ENCODE data around the gene CCSER1.

Gene CCSER1

GRCh38 chr4:91527056-91527455 is 1399.9 kb downstream of the CCSER1 start:
- no peak for DNase-seq (ENCODE audit: low read depth, low spot score)
- no peak for TF ChIP-seq CTCF (IDR thresholded peaks at IDR 0.05; ENCODE audit: low read depth, low read length)
- in situ Hi-C loops (cut with HindIII; ENCODE audit: low sequenced_read_pairs) = no loop called here
- no peak overlapping the region for H3K4me3 ChIP-seq (ENCODE audit: low read depth, low read length)

- in situ Hi-C loops (cut with HindIII; ENCODE audit: low sequenced_read_pairs) = no loop called here
- no peak for TF ChIP-seq CTCF (IDR thresholded peaks at IDR 0.05; ENCODE audit: low read depth, low read length)
- H3K4me3 ChIP-seq (ENCODE audit: low read depth, low read length) = no peak overlapping the region
- no peak for DNase-seq (ENCODE audit: low read depth, low spot score)
Observed at GRCh38 chr4:91567594-91567993, 1440.4 kb downstream of the CCSER1 start.

DNA sequence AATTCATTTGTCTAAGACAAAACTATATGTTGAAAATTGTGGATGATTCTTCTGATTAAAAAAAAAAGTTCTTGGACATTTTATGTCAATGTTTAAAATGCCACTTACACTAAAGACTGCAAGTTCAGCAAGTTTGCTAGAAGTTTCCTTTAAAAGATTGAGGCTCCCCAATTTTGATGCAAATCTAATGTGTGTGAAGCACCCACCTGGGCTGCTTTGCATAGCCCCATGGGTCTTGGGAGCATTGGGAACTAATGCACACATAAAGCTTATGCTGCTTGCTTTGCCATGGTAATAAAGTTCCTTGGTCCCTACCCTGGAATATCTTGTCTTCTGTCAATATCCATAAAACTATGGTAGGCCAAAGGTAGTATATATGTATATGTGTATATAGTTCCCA is 1450.7 kb downstream of the CCSER1 start:
- no peak for DNase-seq (ENCODE audit: low read depth, low spot score)
- no peak for TF ChIP-seq CTCF (IDR thresholded peaks at IDR 0.05; ENCODE audit: low read depth, low read length)

DNA sequence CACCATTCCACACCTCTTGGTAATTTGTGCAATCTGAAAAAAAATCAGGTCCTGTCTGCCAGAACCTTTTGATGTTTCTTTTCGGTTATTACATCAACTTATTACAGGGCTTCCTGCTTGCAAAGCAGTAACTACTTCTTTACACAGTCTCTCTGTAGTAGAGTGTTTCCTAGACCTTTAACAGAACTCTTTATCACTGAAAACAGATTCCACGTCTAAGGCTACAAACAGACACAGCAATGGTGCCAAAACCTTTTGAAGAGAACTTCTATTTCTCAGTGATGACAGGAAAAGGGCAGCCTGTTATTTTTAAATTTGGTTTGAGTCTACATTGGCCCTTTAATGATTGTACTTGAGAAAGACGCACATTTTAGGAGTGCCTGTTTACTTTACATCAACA is 1463.1 kb downstream of the CCSER1 start:
- DNase-seq (ENCODE audit: low read depth, low spot score) = no peak
- no peak for TF ChIP-seq CTCF (IDR thresholded peaks at IDR 0.05; ENCODE audit: low read depth, low read length)
- in situ Hi-C loops (cut with HindIII; ENCODE audit: low sequenced_read_pairs) = no loop called here
- H3K4me3 ChIP-seq (ENCODE audit: low read depth, low read length) = no peak overlapping the region

More for the DNA sequence above, 1450.7 kb downstream of the CCSER1 start:
- in situ Hi-C loops (cut with HindIII; ENCODE audit: low sequenced_read_pairs) = no loop called here
- no peak overlapping the region for H3K4me3 ChIP-seq (ENCODE audit: low read depth, low read length)

DNA sequence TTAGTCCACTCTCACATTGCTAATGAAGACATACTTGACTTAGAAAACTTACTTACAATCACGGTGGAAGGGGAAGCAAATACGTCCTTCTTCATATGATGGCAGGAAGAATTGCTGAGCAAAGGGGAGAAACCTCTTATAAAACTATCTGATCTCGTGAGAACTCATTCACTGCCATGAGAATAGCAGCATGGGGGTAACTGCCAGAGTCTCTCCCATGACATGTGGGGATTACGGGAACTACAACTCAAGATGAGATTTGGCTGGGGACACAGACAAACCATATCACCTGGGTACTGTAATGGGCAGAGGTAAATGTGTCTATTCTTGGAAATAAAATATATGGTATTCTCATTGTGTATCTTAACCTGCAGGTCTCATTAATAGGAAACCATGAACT is 1464.9 kb downstream of the CCSER1 start:
- DNase-seq (ENCODE audit: low read depth, low spot score) = no peak
- no peak overlapping the region for H3K4me3 ChIP-seq (ENCODE audit: low read depth, low read length)
- no peak for TF ChIP-seq CTCF (IDR thresholded peaks at IDR 0.05; ENCODE audit: low read depth, low read length)
- in situ Hi-C loops (cut with HindIII; ENCODE audit: low sequenced_read_pairs) = no loop called here

- in situ Hi-C loops (cut with HindIII; ENCODE audit: low sequenced_read_pairs) = no loop called here
- no peak for TF ChIP-seq CTCF (IDR thresholded peaks at IDR 0.05; ENCODE audit: low read depth, low read length)
- no peak overlapping the region for H3K4me3 ChIP-seq (ENCODE audit: low read depth, low read length)
- no peak for DNase-seq (ENCODE audit: low read depth, low spot score)
Observed at GRCh38 chr4:91596718-91597117, 1469.5 kb downstream of the CCSER1 start.

DNA sequence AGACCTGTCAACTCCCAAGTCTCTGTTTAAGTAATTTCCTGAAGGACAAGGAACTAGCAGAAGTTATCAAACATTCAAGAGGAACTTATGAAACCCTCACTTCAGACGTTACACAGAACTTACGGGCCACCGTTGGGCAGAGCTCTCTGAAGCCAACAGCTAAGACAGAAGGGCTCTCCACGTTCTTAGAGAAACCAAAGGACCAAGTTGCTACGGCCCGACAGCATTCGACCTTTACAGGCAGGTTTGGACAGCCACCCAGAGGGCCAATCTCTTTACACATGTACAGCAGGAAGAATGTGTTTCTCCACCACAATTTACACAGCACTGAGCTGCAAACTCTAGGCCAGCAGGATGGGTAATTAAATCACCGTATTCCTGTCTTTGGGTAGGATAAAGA is 1471.5 kb downstream of the CCSER1 start:
- no peak for DNase-seq (ENCODE audit: low read depth, low spot score)
- in situ Hi-C loops (cut with HindIII; ENCODE audit: low sequenced_read_pairs) = no loop called here
- TF ChIP-seq CTCF (IDR thresholded peaks at IDR 0.05; ENCODE audit: low read depth, low read length) = no peak
- no peak overlapping the region for H3K4me3 ChIP-seq (ENCODE audit: low read depth, low read length)

Data from astrocyte of the spinal cord (primary cell).